ENCODE data around the gene GRIN3B. TPM values are rescaled to one million over a fixed set of nuclear protein-coding genes. Genes with fewer than 3 reads are reported as not detected.
A peak's percentile ranks its signal among the peaks of the same experiment; 100 is the strongest.

The GRIN3B gene
- total and polyA plus RNA-seq, 2 donors (not counting 1 experiment from before 2014, with no cell fraction given), result 0.10 to 0.42 TPM

GRCh38 chr19:1026783-1027649, 26.8 kb downstream of the GRIN3B start:
- Mint-ChIP-seq H3K27ac (peak overlapping the region; percentile 91), H3K9me3 (ENCODE audit: insufficient read depth) (no peaks in the 10 kb centered on the region), H3K27me3 (no peaks in the 10 kb centered on the region), H3K4me3 (peak overlapping the region; percentile 94), H3K4me1 (peaks cover 24% of the 10 kb centered on the region)
- Histone ChIP-seq H3K79me2 (ENCODE audit: control insufficient read depth, insufficient read depth, low read length) (peaks cover 52% of the 10 kb centered on the region), H3K9me3 (ENCODE audit: control extremely low read depth in 1 of 3, control insufficient read depth in 2 of 3, insufficient read depth in 1 of 3, low read length in 2 of 3) (no peaks in the 10 kb centered on the region), H3K9ac (ENCODE audit: low read length) (peak overlapping the region; percentile 87), H3K27ac (ENCODE audit: low read length in 2 of 2) (peak overlapping the region; percentile 72 to 85), H3K4me3 (ENCODE audit: control extremely low read depth in 1 of 5, extremely low read depth in 1 of 5, insufficient read depth in 1 of 5, low read depth in 2 of 5, low read length in 4 of 5) (peak overlapping the region; percentile 60 to 99 (median 87)), H3K36me3 (replicated peaks in 1 of 2; ENCODE audit: control extremely low read depth in 1 of 2, control insufficient read depth in 1 of 2, extremely low read depth in 1 of 2, insufficient read depth in 2 of 2, low read length in 1 of 2) (peaks cover 0 to 21% of the 10 kb centered on the region in 2 experiments), H2AFZ (ENCODE audit: insufficient read depth, low read depth, low read length, poor library complexity, severe bottlenecking) (peak overlapping the region; percentile 78), H3K27me3 (replicated peaks in 1 of 4; ENCODE audit: control extremely low read depth in 1 of 4, control insufficient read depth in 3 of 4, insufficient read depth in 4 of 4, low read length in 3 of 4) (no peaks in the 10 kb centered on the region), H3K4me1 (ENCODE audit: control insufficient read depth in 2 of 2, insufficient read depth in 2 of 2, low read length in 2 of 2) (peaks cover 16 to 31% of the 10 kb centered on the region in 2 donors), H4K20me1 (ENCODE audit: control insufficient read depth, insufficient read depth, low read length, poor library complexity, severe bottlenecking) (peaks cover 52% of the 10 kb centered on the region), H3K4me2 (replicated peaks; ENCODE audit: low read depth, low read length, poor library complexity, severe bottlenecking) (peak overlapping the region; percentile 91)
- TF ChIP-seq CTCF (IDR thresholded peaks at IDR 0.05) (no peak), EZH2 (IDR thresholded peaks at IDR 0.05; ENCODE audit: borderline replicate concordance, insufficient read depth, low read depth, low read length, poor library complexity, severe bottlenecking) (no peak)
- ATAC-seq (ENCODE audit: low read depth), result peak; percentile 31
- ChIA-PET POLR2A (interaction anchor here (0.5 to 6.9 kb wide), 19 partner anchors 8 to 302 kb away, joined by 3 to 91 read pairs (median 5); partner anchors contain the start of genes ABCA7, ARHGAP45, CIRBP and WDR18), CTCF (interaction anchor here (1.2 to 3.9 kb wide), 11 partner anchors 9 to 217 kb away, joined by 3 to 16 read pairs (median 9); partner anchors contain the start of genes ABCA7, ARHGAP45 and WDR18)
- peak; percentile 82 for DNase-seq
- intact Hi-C loops (cut with micrococcal nuclease), result loop anchor here (10.0 kb wide), 1 partner anchor 218 kb away; the partner anchor contains the start of genes ATP5F1D and MIDN
- 0% methylated on average over 26 of the region's 36 CpGs for WGBS (ENCODE audit: insufficient coverage)

Measured in B cell (primary cell).